CD4-positive, alpha-beta T cell (primary cell): ENCODE results near the gene MUC4. TPM values are rescaled to one million over a fixed set of nuclear protein-coding genes. Genes with fewer than 3 reads are reported as not detected.
"Not testable (repeated sequence)": the region's sequence is repeated elsewhere in the genome, so short reads cannot be mapped to it uniquely, and the experiment has no call there.

Experiments used
- ATAC-seq: fragments of 200-7000 bp; cut with Tn5 transposase; one replicate; pipeline ENCODE4 v1.10.0; 2022; ENCODE audit warnings: mild to moderate bottlenecking; ENCODE audit not compliant: poor library complexity
- CTCF ChIA-PET: fragments of 350-600 bp; sonication (Branson Sonifier 250); formaldehyde crosslinking; loops from one replicate; lab custom pipeline; 2021; ENCODE audit warnings: antibody characterized with exemption, inconsistent platforms; lab: Charles Lee
- POLR2A ChIA-PET: fragments of 350-600 bp; sonication (Branson Sonifier 250); formaldehyde crosslinking; loops from one replicate; lab custom pipeline; 2021; ENCODE audit warnings: antibody characterized with exemption, inconsistent platforms; lab: Charles Lee
- DNase-seq, 14 experiments: peaks; one replicate each; pipeline ENCODE4 v3.0.0-alpha.2; 2013 to 2020; ENCODE audit warnings: mixed read lengths in 2 of 14
- H3K27ac ChIP-seq, 2 donors: one replicate each; pipeline versions ENCODE4 v1.5.1 to v1.7.0; 2013; ENCODE audit warnings: low read length in 2 of 2, low read depth in 1 of 2, mild to moderate bottlenecking in 1 of 2
- H3K27me3 ChIP-seq, 2 experiments: 1 replicate in 1 of 2; 2 replicates in 1 of 2; pipeline versions ENCODE4 v1.6.1 to v1.7.0; 2013; ENCODE audit warnings: low read length in 2 of 2, control low read depth in 1 of 2, mild to moderate bottlenecking in 1 of 2, moderate library complexity in 1 of 2; ENCODE audit not compliant: insufficient read depth in 2 of 2, control insufficient read depth in 1 of 2
- H3K36me3 ChIP-seq: one replicate; pipeline ENCODE4 v1.6.1; 2013; ENCODE audit warnings: low read length, control low read depth; ENCODE audit not compliant: insufficient read depth
- H3K4me1 ChIP-seq: one replicate; pipeline ENCODE4 v1.6.1; 2013; ENCODE audit warnings: low read length, control low read depth; ENCODE audit not compliant: insufficient read depth
- H3K4me3 ChIP-seq: one replicate; pipeline ENCODE4 v1.5.1; 2013; ENCODE audit warnings: mild to moderate bottlenecking, low read length, moderate library complexity
- H3K9me3 ChIP-seq, 2 experiments: 1 replicate in 1 of 2; 2 replicates in 1 of 2; pipeline versions ENCODE4 v1.6.1 to v1.7.0; 2013; ENCODE audit warnings: low read length in 2 of 2, mild to moderate bottlenecking in 2 of 2, control low read depth in 1 of 2, moderate library complexity in 1 of 2; ENCODE audit not compliant: control insufficient read depth in 1 of 2, insufficient read depth in 1 of 2
- H3K27ac Mint-ChIP-seq: one replicate; pipeline ENCODE4 v1.8.0; 2020; ENCODE audit warnings: mixed read lengths
- H3K27me3 Mint-ChIP-seq: one replicate; pipeline ENCODE4 v1.8.0; 2021; ENCODE audit warnings: mixed read lengths
- H3K36me3 Mint-ChIP-seq: one replicate; pipeline ENCODE4 v1.8.0; 2021; ENCODE audit warnings: low read depth, mixed read lengths
- H3K4me1 Mint-ChIP-seq: one replicate; pipeline ENCODE4 v1.8.0; 2021; ENCODE audit warnings: low read depth, mixed read lengths
- H3K4me3 Mint-ChIP-seq: one replicate; pipeline ENCODE4 v1.8.0; 2020; ENCODE audit warnings: mild to moderate bottlenecking, mixed read lengths
- H3K9me3 Mint-ChIP-seq: one replicate; pipeline ENCODE4 v1.8.0; 2020; ENCODE audit warnings: mixed read lengths
- CTCF ChIP-seq: fragments of 200-600 bp; IDR thresholded peaks from one replicate; pipeline ENCODE4 v1.8.0; 2022; ENCODE audit warnings: antibody characterized with exemption, mild to moderate bottlenecking
- intact Hi-C, 2 experiments: fragments of 100-400 bp; cut with DNase I in 1 of 2; cut with micrococcal nuclease in 1 of 2; formaldehyde crosslinking; loops; one replicate each; pipeline versions ENCODE4 v1.15.1 to v1.9.0; 2023 to 2025; cut with DNase I, micrococcal nuclease
- total RNA-seq, 174 experiments: library from RNA in 2 of 174; stranded (reverse) in 2 of 174; gene quantifications; one replicate each; pipeline ENCODE4 v1.2.3 and lab custom pipeline; 2021 to 2026

MUC4 gene
- total RNA-seq, 2 experiments from 2014 or later, result not detected

DNA sequence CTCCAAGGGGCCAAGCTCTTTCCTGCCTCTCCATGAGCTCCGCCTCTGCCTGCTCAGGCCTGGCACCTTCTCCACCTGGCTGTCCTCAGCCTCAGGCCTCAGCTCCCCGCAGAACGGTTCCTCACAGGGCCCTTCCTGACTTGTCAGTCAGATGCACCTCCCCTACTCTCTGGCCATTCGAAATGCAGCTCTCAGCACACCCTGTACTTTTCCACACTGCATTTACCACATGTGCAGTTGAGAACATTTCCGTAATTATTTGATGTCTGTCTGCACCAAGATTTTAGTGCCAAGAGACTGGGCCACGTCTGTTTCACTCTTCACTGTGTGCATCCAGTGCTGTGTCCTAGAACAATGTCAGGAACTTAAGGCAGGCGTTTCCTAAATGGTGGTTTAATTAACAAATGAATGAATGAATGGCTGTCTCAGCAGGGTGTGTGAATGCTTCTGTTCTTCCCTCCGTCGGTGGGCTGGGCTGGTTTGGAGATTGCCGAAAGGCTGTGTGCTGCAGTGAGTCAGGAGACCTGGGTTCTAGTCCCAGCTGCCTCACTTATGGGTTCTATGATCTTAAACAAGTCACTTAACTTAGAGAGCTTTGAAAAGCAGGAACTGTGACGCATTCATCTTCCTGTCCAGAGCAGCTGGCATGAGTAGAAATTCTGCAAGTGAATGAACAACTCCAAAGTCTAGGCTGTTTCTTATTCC is 5.4 kb downstream of the MUC4 start:
- Mint-ChIP-seq H3K4me3 (no peak overlapping the region), H3K4me1 (peaks cover 51% of the 10 kb centered on the region), H3K27ac (peak overlapping the region; percentile 57), H3K9me3 (no peaks in the 10 kb centered on the region), H3K36me3 (no peaks in the 10 kb centered on the region), H3K27me3 (peaks cover 12% of the 10 kb centered on the region)
- intact Hi-C loops, result no loop called here
- DNase-seq, result no peak
- no peak for TF ChIP-seq CTCF
- ChIA-PET CTCF (no interaction called here), POLR2A (no interaction called here)
- no peaks in the 10 kb centered on the region for H3K27me3 ChIP-seq
- peaks cover 47% of the 10 kb centered on the region for H3K4me1 ChIP-seq
- ATAC-seq, result no peak
- no peaks in the 10 kb centered on the region for H3K36me3 ChIP-seq
- H3K27ac ChIP-seq, result no peak overlapping the region
- no peaks in the 10 kb centered on the region for H3K9me3 ChIP-seq
- H3K4me3 ChIP-seq, result no peak overlapping the region

DNA sequence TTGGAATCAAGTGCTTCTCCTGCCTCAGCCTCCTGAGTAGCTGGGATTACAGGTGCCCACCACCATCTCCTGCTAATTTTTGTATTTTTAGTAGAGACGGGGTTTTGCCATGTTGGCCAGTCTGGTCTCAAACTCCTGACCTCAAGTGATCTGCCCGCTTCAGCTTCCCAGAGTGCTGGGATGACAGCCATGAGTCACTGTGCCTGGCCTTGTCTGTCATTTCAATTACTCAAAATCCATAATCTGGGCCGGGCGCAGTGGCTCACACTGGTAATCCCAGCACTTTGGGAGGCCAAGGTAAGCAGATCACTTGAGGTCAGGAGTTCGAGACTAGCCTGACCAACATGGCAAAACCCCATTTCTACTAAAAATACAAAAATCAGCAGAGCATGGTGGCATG is 6.1 kb downstream of the MUC4 start:
- not testable (repeated sequence) for H3K27ac ChIP-seq

DNA sequence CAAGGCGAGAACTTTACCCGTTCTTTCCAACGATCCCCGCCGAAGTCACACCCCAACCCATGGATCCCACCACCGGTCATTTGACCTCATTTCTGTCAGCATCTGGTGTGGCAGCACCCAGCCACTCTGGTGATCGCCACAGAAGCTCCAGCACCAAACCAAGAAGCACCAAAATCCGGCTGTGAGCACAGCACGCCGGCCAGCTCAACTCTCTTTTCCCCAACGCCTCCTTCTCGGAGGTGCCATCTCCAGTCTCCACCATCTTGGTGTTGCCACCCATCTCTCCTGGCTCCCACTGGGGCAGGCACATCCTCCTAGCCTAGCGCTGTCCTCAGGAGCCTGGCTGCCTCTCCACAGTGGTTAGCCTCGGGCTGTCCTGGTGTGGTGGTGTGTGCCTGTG is 6.5 kb downstream of the MUC4 start:
- Histone ChIP-seq H3K4me1 (peaks cover 47% of the 10 kb centered on the region), H3K36me3 (no peaks in the 10 kb centered on the region), H3K4me3 (no peak overlapping the region), H3K27ac (no peak overlapping the region), H3K9me3 (no peaks in the 10 kb centered on the region), H3K27me3 (no peaks in the 10 kb centered on the region)
- POLR2A ChIA-PET, result no interaction called here
- no peak for DNase-seq
- Mint-ChIP-seq H3K27me3 (peaks cover 12% of the 10 kb centered on the region), H3K4me1 (peaks cover 52% of the 10 kb centered on the region), H3K4me3 (no peak overlapping the region), H3K9me3 (no peaks in the 10 kb centered on the region), H3K36me3 (no peaks in the 10 kb centered on the region), H3K27ac (no peak overlapping the region)
- intact Hi-C loops, result no loop called here
- CTCF ChIA-PET, result no interaction called here
- ATAC-seq, result no peak
- TF ChIP-seq CTCF, result no peak

More for the DNA sequence above, 6.1 kb downstream of the MUC4 start:
- H3K27me3 ChIP-seq, H3K4me3 ChIP-seq, intact Hi-C loops, ATAC-seq, H3K4me3 Mint-ChIP-seq, DNase-seq, CTCF ChIA-PET, H3K36me3 ChIP-seq, H3K9me3 Mint-ChIP-seq, H3K36me3 Mint-ChIP-seq, POLR2A ChIA-PET, H3K9me3 ChIP-seq, H3K27ac Mint-ChIP-seq: not testable (repeated sequence)
- Mint-ChIP-seq H3K4me1 (peaks cover 52% of the 10 kb centered on the region), H3K27me3 (peaks cover 12% of the 10 kb centered on the region)
- peaks cover 47% of the 10 kb centered on the region for H3K4me1 ChIP-seq
